NOMO-1 treated with DMSO at 0.1 percent for 48 hours (cell line): ENCODE results near the gene CYTH4.

Source experiments
- DNase-seq: peaks from one replicate; lab custom pipeline; 2025; ENCODE audit not compliant: unreplicated experiment; lab: John Stamatoyannopoulos, UW

The CYTH4 gene

GRCh38 chr22:37308385-37309200 lies 26.3 kb downstream of the CYTH4 start:
- no peak for DNase-seq

- no peak for DNase-seq
Measured at GRCh38 chr22:37309211-37310074, 27.1 kb downstream of the CYTH4 start.

GRCh38 chr22:37310075-37310606 lies 27.8 kb downstream of the CYTH4 start:
- DNase-seq: no peak

- DNase-seq: no peak
Measured at GRCh38 chr22:37310815-37311595, 28.7 kb downstream of the CYTH4 start.

DNA sequence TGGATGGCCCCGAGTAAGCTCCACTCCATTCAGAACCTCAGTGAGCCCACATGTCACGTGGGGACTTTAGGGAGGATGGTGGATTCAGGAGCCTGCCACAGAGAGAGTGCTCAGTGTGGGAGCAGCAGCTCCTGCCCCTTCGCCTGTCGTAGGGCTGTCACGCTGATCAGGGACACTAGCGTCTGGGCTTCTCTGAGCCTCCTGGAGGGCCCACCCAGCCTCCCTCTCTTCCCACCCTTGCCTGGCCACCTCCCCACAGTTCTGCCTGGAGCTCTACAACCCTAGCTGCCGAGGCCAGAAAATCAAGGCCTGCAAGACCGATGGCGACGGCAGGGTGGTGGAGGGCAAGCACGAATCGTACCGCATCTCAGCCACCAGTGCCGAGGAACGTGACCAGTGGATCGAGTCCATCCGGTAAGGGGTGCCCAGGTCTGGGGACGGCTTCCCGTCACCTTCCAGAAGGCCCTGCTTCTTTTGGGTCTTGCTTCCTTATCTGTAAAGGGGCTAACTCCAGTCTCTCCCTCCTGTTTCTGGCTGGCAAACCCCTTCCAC lies 29.5 kb downstream of the CYTH4 start:
- no peak for DNase-seq

GRCh38 chr22:37312549-37313183 lies 30.4 kb downstream of the CYTH4 start:
- no peak for DNase-seq

- DNase-seq: no peak
Measured at GRCh38 chr22:37313376-37314314, 31.3 kb downstream of the CYTH4 start.

- no peak for DNase-seq
Measured at GRCh38 chr22:37314315-37315074, 32.2 kb downstream of the CYTH4 start.

DNA sequence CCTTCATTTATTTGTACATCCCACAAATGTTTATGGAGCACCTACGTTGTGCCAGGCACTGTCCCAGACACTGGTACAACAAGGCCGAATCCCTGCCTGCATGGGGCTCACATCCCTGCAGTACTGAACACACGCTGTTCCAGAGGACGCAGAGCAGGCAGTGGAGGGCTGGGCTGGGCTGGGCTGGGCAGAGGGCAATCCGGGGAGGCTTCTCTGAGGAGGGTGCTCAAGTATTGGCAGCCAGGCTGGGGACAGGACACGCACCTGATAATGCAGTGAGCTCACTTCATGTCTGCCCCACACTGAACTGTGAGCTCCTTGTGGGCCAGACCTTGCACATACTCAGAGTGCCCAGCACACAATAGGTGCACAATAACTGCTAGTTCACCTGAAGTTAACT lies 34.1 kb downstream of the CYTH4 start:
- no peak for DNase-seq

DNA sequence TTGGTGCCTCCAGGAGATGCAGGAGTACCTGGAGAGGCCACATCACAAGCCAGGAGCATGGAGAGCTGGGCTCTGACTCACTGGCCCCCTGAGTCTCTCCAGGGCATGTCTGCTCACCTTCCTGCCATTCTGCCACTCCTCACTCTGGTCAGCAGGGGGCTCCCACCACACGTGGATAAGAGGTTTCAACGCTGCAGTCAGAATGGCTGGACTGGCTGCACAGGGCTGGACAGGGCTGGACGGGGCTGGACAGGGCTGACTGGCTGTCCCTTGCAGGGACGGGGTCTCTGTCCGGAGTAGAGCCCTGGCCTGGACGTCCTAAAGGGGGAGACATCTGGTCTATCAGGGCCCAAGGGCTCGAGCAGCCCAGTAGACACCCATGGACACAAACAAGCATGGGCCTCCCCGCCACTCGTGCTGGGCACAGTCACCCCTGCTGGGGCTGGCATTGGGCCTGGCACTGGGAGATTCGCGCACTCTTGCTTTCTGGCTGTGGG lies 34.6 kb downstream of the CYTH4 start:
- peak; percentile 70 for DNase-seq

GRCh38 chr22:37317698-37318210 lies 35.4 kb downstream of the CYTH4 start:
- no peak for DNase-seq

DNA sequence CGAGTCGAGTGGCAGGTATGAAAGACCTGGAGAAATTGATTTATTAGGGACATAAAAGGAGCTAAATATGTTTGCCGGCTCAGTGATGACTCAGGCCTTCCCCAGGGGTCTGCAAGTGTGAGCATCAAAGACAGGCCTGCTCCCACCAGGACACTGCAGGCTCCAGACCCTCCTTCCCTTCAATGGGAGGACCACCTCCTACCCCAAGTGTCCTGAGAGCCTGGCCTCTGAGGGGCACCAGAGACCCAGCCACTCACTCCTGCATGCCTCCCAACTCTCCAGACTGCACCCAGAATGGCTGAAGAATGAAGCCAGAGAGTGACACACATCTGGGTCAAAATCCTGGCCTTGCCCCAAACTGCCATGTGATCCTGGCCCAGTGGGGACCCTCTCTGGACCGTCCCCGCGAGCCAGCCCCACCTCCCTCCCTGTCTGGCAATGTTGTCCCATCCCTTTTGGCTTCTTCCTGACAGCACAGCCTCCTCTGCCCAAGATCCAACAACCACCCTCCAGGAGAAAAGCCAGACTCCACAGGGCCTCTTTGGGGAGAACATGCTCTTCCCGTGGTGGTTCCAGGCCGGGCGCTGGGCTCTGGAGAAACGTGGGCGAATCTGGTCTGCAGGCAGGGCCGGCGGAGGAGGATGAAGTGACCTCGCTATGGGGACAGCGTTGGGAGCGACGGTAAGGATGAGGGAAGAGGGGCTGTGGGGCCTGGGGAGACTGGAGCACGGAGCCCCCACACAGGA lies 36.2 kb downstream of the CYTH4 start:
- no peak for DNase-seq

GRCh38 chr22:37319469-37319868 lies 37.2 kb downstream of the CYTH4 start:
- DNase-seq: no peak

- DNase-seq: peak; percentile 66
Measured at GRCh38 chr22:37320726-37321677, 38.7 kb downstream of the CYTH4 start.

DNA sequence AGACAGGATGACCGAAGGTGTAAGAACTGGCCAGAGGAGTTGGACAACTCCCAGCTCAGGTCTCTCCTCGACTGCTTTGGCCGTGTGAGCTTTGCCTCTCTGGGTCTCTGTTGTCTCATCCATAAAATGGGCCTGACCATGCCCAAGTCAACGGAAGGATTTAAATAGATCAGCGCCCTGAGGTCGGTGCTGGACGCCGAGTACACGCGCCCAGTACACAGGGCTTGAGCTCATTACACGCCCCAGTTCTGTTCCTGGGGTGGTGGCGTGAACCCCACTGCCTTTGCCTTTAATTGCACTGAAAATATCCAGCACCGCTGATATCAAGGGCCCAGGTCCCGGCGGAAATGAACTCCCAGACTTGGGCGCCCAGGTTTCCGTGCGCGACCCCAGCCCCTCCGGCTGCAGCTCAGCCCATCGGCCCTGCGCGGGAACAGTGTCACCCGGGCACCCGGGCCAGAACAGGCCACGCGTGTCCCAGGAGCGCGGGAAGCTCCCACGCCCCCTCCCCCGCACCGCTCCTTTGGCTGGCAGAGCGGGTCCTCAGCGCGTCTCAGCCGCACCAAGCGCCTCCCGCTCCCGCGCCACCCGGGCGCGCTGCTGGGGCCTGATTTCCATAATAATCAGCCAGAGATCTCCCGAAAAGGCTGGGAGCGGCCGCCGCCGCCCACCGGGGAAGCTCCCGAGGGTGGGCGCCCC lies 42.2 kb downstream of the CYTH4 start:
- DNase-seq: no peak

GRCh38 chr22:37325039-37325395 lies 42.7 kb downstream of the CYTH4 start:
- DNase-seq: no peak
